AG09309 (cell line): ENCODE results near the gene LRRFIP2.
A peak's percentile ranks its signal among the peaks of the same experiment; 100 is the strongest.
"Not testable (repeated sequence)": the region's sequence is repeated elsewhere in the genome, so short reads cannot be mapped to it uniquely, and the experiment has no call there.

ENCODE experiments used
- DNase-seq: peaks from one replicate; pipeline ENCODE4 v3.0.0-alpha.2; 2010; ENCODE audit warnings: low read depth
- H3K4me3 ChIP-seq: 2 replicates; pipeline ENCODE4 v1.5.1; 2011; ENCODE audit warnings: mild to moderate bottlenecking, low read depth, low read length, moderate library complexity; ENCODE audit not compliant: control insufficient read depth
- TF ChIP-seq, protein P1 (sequence below): IDR thresholded peaks from 2 replicates; pipeline ENCODE4 v1.5.1; 2011; ENCODE audit warnings: mild to moderate bottlenecking, low read depth, low read length, inconsistent platforms; ENCODE audit not compliant: insufficient read depth, control insufficient read depth; ENCODE audit errors: missing control alignments

LRRFIP2 gene, protein sequence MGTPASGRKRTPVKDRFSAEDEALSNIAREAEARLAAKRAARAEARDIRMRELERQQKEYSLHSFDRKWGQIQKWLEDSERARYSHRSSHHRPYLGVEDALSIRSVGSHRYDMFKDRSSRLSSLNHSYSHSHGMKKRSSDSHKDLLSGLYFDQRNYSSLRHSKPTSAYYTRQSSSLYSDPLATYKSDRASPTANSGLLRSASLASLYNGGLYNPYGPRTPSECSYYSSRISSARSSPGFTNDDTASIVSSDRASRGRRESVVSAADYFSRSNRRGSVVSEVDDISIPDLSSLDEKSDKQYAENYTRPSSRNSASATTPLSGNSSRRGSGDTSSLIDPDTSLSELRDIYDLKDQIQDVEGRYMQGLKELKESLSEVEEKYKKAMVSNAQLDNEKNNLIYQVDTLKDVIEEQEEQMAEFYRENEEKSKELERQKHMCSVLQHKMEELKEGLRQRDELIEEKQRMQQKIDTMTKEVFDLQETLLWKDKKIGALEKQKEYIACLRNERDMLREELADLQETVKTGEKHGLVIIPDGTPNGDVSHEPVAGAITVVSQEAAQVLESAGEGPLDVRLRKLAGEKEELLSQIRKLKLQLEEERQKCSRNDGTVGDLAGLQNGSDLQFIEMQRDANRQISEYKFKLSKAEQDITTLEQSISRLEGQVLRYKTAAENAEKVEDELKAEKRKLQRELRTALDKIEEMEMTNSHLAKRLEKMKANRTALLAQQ

DNA sequence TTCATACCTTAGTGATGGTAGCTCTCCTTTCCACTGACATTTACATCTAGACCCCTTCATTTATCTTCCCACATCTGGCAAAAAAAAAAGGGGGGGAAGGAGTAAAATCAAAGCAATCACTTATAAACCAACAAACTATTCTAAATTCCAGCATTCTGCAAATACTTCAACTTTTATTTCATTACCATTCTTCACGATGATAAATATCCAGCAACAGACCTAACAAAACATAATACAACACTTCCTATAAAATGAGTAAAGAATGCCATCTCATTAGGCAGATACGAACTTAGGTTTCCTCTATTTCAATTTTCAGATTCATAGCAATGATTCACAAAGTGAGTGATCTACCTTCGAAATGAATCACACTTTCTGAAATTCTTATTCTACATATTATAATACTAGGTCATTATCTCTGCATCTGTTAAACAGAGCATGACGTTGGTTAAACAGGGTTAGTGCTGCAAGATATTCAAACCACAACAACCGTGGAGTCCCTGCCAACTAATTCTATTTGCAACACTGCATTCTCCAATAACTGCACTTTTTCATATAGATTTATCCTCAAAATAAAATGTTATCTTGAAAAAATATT, at the start of gene LRRFIP2:
LRRFIP2 (minus strand) TSS at position 51 of the 595 bp plus-strand sequence. CDS start 25,599 bp downstream, outside the sequence.
- DNase-seq: no peak
- H3K4me3 ChIP-seq: peak within 1 kb of the TSS; percentile 86
- TF ChIP-seq, protein P1, sequence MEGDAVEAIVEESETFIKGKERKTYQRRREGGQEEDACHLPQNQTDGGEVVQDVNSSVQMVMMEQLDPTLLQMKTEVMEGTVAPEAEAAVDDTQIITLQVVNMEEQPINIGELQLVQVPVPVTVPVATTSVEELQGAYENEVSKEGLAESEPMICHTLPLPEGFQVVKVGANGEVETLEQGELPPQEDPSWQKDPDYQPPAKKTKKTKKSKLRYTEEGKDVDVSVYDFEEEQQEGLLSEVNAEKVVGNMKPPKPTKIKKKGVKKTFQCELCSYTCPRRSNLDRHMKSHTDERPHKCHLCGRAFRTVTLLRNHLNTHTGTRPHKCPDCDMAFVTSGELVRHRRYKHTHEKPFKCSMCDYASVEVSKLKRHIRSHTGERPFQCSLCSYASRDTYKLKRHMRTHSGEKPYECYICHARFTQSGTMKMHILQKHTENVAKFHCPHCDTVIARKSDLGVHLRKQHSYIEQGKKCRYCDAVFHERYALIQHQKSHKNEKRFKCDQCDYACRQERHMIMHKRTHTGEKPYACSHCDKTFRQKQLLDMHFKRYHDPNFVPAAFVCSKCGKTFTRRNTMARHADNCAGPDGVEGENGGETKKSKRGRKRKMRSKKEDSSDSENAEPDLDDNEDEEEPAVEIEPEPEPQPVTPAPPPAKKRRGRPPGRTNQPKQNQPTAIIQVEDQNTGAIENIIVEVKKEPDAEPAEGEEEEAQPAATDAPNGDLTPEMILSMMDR: no peak

DNA sequence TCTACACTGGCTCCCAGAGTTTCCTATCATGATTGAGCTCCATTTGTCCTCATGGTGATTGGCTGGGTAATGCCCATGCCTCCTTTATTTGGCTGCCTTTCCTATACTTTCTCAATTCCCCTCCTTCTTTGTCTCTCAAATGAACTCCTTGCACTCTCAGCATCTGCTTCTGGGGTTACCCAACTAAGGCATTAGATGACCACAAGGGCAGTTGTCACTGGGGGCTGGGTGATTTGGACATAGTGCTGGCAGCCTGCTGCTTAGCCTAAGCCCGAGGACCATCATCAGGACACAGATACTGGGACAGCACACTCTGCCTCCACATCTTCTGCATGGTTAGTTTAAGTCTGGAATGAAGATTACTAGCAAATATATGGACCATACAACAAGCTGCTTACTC, 49.2 kb upstream of the LRRFIP2 start:
- TF ChIP-seq, protein P1: no peak
- no peak for DNase-seq

DNA sequence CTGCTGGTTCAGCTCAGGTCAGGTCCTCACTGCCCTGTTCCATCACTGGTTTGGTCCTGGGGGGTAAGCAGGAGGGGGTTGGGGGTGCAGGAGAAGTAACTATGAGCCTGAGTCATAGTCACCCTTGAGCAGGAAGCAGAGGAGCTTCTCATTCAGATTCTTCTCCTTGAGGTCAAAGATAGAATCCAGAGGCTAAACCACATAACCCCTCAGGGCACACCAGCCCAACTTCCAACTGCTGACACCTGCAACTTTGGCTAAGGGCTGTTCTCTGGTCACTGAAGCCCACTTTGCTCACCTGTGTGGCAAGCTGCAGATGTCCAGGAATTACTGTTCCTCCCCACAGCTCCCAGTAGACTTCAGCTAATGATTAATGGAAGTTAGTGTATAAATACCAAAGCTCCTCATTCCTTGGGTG, 48.8 kb upstream of the LRRFIP2 start:
- no peak for DNase-seq
- no peak overlapping the region for H3K4me3 ChIP-seq
- TF ChIP-seq, protein P1: no peak

More for the DNA sequence above, 49.2 kb upstream of the LRRFIP2 start:
- no peak overlapping the region for H3K4me3 ChIP-seq

DNA sequence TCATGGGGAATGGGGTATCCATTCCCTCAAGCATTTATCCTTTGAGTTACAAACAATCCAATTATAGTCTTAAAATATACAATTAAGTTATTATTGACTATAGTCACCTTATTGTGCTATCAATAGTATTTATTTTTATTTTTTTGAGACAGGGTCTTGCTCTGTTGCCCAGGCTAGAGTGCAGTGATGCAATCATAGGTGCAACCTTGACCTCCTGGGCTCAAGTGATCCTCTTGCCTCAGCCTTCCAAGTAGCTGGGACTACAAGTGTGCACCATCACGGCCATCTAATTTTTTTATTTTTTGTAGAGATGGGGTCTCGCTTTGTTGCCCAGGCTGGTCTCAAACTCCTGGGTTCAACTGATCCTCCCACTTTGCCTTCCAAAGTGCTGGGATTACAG, 48.2 kb upstream of the LRRFIP2 start:
- not testable (repeated sequence) for DNase-seq, H3K4me3 ChIP-seq

DNA sequence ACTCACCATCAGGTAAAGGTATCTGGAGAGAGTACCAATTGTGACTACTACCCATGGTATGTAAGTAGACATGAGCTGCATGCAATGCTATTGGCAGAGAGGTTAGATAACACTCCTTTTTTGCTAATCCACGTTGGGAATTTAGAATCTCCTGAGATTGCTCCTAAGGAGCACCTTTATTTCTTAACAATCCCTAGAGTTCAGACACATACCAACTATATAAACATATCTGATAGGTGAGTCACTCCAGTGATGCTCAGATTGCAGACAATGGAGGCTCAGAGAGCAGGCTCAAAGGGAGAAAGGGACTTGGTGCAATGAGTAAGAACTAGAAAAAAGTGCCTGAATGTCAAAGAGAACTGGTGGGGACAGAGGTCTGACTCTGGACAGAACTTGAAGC, 47.0 kb upstream of the LRRFIP2 start:
- TF ChIP-seq, protein P1: no peak
- H3K4me3 ChIP-seq: no peak overlapping the region
- DNase-seq: no peak

DNA sequence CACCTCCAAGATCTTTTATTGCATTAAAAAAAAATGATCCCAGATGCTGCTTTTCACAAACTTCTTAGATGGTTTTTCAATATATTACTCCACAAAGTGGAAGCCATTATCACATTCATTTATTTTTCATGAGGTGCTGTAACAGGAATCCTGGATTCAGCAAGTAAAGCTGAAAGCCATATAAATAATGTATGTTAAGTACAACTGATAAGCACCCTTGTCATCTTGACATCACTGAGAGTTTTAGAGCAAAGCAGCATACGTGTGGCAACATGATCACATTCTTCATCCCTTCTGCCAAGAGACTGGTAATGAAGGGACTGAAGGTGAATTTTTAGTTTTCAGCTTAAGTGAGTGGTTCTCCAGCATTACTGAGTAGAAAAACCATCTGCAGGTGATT, 44.9 kb upstream of the LRRFIP2 start:
- TF ChIP-seq, protein P1: no peak
- DNase-seq: no peak
- no peak overlapping the region for H3K4me3 ChIP-seq

DNA sequence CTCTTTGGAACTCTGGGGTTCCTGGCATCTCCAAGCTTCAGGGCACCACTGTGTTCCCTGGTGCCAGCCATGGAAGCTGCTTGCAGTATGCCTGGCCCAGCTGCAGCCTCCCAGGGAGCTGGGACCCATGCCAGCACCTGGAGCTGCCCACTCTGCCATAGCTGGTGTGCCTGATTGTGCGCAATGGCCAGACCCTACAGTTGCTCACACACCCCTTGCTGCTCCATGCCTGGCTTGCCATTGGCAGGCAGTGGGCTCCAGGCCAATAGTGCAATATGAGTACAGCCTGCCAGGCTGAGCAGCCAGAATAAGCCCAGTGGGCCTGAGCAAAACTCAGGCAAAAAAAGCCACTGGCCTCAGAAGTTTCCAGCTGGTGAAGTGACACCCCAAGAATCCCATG, 43.8 kb upstream of the LRRFIP2 start:
- no peak for DNase-seq
- H3K4me3 ChIP-seq: no peak overlapping the region
- TF ChIP-seq, protein P1: no peak
